ENCODE measurements around the gene MVB12B.
"Not testable (repeated sequence)": the region's sequence is repeated elsewhere in the genome, so short reads cannot be mapped to it uniquely, and the experiment has no call there.

MVB12B gene, protein sequence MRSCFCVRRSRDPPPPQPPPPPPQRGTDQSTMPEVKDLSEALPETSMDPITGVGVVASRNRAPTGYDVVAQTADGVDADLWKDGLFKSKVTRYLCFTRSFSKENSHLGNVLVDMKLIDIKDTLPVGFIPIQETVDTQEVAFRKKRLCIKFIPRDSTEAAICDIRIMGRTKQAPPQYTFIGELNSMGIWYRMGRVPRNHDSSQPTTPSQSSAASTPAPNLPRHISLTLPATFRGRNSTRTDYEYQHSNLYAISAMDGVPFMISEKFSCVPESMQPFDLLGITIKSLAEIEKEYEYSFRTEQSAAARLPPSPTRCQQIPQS

GRCh38 chr9:126326228-126327005 lies at the start of gene MVB12B:
TSS of gene MVB12B (plus strand) at chr9:126326829. CDS start at chr9:126326930, 101 bp downstream.
- peak; percentile 91 for DNase-seq (ENCODE audit: low spot score)

GRCh38 chr9:126283799-126284465 lies 42.7 kb upstream of the MVB12B start:
- no peak for DNase-seq (ENCODE audit: low spot score)

- DNase-seq (ENCODE audit: low spot score) = not testable (repeated sequence)
Observed at GRCh38 chr9:126285652-126286051, 41.0 kb upstream of the MVB12B start.

- no peak for DNase-seq (ENCODE audit: low spot score)
Observed at GRCh38 chr9:126287166-126287866, 39.3 kb upstream of the MVB12B start.

DNA sequence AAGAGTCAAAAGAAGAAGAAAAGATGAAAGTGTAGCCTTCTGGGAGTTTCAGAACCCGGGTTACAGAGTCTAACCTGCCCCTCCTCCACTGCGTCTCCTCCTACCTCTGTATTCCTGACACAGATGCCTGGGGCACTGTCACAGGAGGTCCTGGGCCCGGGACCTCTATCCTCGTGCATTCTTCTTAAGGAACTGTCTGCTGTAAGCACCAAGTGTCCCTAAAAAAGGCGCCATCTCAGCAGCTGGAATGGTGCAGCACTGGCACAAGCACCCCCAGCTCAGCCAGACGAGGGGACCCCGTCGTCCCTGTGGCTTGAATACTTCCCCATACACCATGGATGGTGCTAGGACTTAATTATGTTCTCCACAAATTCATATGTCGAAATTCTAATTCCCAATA lies 35.8 kb upstream of the MVB12B start:
- DNase-seq (ENCODE audit: low spot score) = no peak

GRCh38 chr9:126291925-126292324 lies 34.7 kb upstream of the MVB12B start:
- no peak for DNase-seq (ENCODE audit: low spot score)

GRCh38 chr9:126292736-126293521 lies 33.7 kb upstream of the MVB12B start:
- no peak for DNase-seq (ENCODE audit: low spot score)

GRCh38 chr9:126293522-126293889 lies 33.1 kb upstream of the MVB12B start:
- no peak for DNase-seq (ENCODE audit: low spot score)

DNA sequence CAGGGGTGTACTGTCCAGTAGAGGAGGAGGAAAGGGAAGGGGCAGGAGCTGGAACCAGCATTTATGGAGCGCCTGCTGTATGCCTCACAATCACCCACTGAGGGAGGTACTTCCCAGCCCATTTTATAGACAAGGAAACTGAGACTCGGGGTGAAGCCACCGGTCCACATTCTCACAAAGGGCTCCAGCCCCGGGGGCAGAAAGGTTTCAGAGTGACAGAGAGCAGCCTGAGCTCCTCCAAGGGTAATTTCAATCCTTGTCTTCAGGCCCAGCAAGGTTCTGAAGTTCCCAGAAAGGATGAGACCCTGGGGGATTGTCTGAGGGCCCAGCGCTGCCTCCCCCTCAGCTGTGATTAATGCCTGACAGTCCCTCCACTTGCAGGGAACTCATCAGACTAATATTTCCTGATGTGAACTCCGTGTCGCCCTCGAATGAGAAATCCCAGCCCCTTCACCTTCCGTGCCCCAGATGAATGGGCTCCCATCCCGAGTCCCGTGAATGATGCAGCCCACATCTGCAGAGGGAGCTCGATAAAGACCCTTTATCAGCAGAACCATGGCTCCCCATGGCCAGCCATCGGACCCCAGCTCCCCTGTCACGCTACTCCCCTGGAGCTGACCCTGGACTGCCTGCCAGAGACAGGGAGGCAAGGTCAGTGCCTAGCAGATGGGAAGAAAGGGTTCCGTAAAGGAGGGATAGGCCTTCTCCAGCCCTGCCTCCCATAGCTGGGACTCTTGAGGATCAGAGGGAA lies 32.1 kb upstream of the MVB12B start:
- DNase-seq (ENCODE audit: low spot score) = no peak

DNA sequence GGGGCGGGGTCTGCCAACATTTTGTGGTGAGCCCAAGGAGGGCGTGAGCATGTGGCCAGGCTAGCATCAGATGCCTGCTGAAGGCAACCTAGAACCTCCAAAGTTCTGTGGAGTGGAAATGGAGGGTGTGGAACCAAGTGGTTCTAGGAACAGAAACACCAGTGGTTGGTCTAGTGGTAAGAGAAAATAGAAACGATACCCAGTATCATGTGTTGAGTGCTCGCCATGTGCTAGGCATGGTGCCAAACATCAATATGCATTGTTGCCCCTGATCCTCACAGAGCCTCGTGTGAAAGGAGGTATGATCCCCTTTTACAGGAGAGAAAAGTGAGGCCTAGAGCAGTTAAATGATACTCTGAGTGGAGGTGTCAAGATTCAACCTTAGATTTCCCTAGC lies 31.5 kb upstream of the MVB12B start:
- no peak for DNase-seq (ENCODE audit: low spot score)

DNA sequence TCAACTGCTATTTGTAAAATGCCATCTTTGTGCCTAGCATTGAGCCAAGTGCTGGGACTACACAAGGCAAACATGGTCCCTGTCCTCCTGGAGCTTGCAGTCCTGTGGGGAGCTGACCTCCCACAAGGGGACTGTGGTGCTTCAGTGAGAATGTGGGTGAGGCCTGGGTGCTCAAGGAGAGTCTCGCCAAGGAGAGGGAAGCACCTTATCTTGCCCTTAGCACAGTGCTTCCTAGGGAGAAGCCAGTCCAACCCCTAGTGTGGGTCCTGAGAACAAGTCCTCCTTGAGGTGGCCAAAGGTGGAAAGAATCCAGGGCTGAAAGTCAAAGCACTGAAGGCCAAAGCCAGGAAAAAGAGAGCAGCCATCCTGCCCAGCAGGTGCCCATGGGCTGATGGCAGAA lies 31.1 kb upstream of the MVB12B start:
- DNase-seq (ENCODE audit: low spot score) = no peak

DNA sequence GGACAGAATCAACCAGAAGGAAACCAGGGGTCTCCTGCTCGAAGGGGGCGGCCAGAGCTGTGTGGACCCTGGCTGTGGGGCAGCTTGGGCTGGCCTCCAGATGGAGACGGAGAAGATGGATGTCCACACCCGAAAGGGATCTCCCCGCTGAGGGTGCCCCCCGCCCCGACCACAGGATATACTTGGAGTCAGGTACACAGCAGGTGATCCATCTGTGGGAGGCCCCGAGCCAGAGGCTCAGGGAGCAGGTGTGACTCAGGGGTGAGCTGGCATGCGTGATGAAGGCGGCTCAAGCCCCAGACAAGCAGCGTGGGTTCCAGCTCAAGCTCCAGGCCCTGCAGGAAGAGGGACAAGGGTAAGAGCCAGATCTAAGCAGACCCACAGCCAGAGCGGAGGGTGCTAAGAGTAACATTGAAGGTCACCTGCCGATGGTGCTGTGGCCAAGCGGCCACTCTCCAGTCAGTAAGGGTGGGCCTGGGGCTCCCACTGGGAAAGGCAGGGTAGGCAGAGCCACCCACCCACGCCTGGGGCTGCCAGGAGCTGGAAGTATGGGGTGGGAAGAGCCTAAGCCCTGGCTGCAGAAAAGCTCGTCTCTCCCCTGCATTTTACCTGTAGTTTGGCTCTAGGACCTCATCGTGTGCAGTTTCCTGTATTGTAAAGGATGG lies 30.6 kb upstream of the MVB12B start:
- no peak for DNase-seq (ENCODE audit: low spot score)

- DNase-seq (ENCODE audit: low spot score) = no peak
Observed at GRCh38 chr9:126296687-126297086, 29.9 kb upstream of the MVB12B start.

DNA sequence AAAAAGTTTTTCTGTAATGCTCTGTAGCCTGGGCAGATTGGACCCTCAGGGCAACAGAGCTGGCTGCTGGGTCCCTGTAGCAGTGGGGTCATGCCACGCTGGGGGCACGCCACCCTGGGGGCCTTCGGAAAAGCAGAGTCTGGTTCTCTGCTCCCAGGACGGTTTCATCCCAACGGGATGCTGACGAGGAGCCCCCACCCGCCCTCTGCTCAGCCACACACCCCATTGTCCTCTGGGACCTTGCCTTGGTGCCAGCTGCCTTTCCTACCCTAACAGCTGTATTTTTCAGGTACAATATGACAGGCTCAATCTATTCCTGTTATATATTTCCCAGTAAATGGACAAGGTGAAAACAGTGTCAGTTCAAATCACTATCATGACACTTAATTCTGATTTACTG lies 29.0 kb upstream of the MVB12B start:
- no peak for DNase-seq (ENCODE audit: low spot score)

DNA sequence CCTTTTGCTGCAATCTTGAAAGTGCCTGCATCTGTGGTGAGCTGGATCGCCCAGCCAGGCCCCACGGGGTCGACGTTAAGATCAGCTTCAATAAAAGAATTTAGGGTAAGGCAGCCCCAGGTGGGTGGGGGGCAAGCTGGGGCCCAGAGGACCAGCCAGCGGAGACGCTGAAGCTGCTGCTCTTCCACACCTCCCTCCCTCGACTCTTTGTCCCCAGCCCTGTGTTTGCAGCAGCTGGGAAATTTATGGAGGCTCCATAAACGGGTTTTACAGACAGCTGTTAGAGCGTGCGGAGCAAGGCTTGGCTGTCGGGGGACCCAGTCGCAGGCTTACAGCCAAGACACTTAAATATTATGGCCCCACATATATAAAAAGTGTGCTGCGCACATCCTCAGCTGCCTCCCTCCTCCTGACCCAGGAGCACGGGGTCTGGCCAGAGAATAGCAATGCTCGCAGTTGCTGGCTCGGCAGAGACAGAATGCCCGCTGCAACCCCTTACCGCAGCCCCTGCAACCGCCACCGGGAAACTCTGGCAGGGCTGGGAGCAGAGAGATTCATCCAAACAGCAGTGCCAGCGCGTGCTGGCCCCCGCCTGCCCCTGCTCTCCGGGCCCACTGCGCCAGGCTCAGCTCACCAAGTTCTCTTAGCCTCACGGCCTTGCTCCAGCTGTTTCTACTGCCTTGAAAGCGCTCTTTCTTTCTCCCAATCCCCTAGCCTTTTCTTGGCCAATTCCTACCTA lies 28.4 kb upstream of the MVB12B start:
- DNase-seq (ENCODE audit: low spot score) = no peak

DNA sequence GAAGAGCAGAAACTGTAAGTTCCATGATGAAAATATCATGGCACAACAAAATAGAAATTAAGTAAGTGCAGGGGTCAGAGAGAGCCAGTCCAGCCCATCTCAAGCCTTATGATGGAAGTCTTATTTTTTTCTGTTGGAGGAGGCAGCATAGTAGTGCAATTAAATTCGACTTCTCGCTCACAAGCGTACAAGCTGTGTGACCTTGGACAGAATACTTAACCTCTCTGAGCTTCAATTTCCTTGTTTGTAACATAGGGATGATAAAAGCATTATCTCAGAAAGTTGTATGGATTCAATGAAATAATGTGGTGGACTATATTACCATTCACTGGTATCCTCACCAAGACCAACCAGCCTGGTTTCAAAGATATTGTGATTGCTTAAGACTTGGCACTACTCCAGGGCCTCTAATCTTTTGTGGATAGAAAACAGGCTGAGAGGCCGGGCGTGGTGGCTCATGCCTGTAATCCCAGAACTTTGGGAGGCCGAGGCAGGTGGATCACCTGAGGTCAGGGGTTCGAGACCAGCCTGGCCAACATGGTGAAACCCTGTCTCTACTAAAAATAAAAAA lies 26.8 kb upstream of the MVB12B start:
- DNase-seq (ENCODE audit: low spot score) = no peak

GRCh38 chr9:126301196-126301595 lies 25.4 kb upstream of the MVB12B start:
- no peak for DNase-seq (ENCODE audit: low spot score)

GRCh38 chr9:126301985-126302603 lies 24.5 kb upstream of the MVB12B start:
- peak; percentile 83 for DNase-seq (ENCODE audit: low spot score)

- DNase-seq (ENCODE audit: low spot score) = no peak
Observed at GRCh38 chr9:126302730-126303129, 23.9 kb upstream of the MVB12B start.
